Measurements from ENCODE around the gene STK4. TPM values are rescaled to one million over a fixed set of nuclear protein-coding genes. Genes with fewer than 3 reads are reported as not detected.

Gene STK4
- total RNA-seq, 1 donor: 33.7 TPM

GRCh38 chr20:45097485-45098102, 131.3 kb downstream of the STK4 start:
- Histone ChIP-seq H3K36me3 (ENCODE audit: insufficient read depth, low read length) (no peaks in the 10 kb centered on the region), H3K4me1 (ENCODE audit: insufficient read depth, low read length) (peaks cover 12% of the 10 kb centered on the region), H3K4me3 (ENCODE audit: insufficient read depth, low read length) (no peak overlapping the region), H3K4me2 (ENCODE audit: insufficient read depth, low read length) (no peak overlapping the region), H3K79me2 (ENCODE audit: insufficient read depth, low read length) (no peaks in the 10 kb centered on the region), H2AFZ (ENCODE audit: low read length) (no peak overlapping the region), H3K27ac (ENCODE audit: low read depth, low read length) (no peak overlapping the region), H3K9me3 (ENCODE audit: low read depth, low read length) (no peaks in the 10 kb centered on the region), H3K27me3 (ENCODE audit: insufficient read depth, low read length) (no peaks in the 10 kb centered on the region), H4K20me1 (ENCODE audit: insufficient read depth, low read length) (no peaks in the 10 kb centered on the region)
- TF ChIP-seq CTCF (IDR thresholded peaks at IDR 0.05; ENCODE audit: extremely low read depth, low read depth, low read length): no peak
- peak; percentile 91 for DNase-seq (ENCODE audit: insufficient read length, low spot score, missing footprints)

DNA sequence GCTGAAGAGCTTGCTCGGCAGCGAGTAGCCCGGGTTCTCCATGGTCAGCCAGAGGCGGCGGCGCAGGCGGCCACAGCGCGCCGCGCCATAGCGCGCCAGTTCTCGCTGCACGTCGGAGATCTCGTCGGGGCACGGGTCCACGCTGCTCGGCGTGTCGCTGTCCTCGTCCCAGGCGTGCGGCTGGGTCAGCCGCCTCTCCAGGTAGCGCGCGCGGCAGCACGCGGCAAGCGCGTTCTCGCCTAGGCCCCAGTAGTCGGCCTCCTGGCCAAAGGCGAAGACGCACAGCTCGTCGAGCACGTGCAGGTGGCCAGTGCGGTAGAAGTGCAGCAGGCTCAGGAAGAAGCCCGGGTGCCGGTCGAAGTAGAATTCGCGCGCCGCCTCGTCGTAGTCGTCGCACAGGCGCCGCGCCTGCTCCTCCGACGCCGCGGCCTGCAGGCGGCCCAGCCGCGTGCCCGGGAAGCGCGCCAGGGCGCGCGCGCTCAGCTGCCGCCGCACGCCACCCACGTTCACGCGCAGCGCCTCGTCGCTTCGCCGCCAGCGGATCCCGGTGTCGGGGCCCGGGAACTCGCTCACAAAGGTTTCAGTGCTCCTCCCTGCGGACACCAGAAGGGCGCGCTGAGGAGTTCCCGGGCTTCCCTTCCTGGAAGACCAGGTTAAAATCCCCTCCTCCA, 131.9 kb downstream of the STK4 start:
- Histone ChIP-seq H3K9me3 (ENCODE audit: low read depth, low read length) (no peaks in the 10 kb centered on the region), H3K4me1 (ENCODE audit: insufficient read depth, low read length) (peaks cover 12% of the 10 kb centered on the region), H2AFZ (ENCODE audit: low read length) (no peak overlapping the region), H3K27ac (ENCODE audit: low read depth, low read length) (no peak overlapping the region), H3K27me3 (ENCODE audit: insufficient read depth, low read length) (no peaks in the 10 kb centered on the region), H3K79me2 (ENCODE audit: insufficient read depth, low read length) (no peaks in the 10 kb centered on the region), H4K20me1 (ENCODE audit: insufficient read depth, low read length) (no peaks in the 10 kb centered on the region), H3K36me3 (ENCODE audit: insufficient read depth, low read length) (no peaks in the 10 kb centered on the region), H3K4me3 (ENCODE audit: insufficient read depth, low read length) (no peak overlapping the region), H3K4me2 (ENCODE audit: insufficient read depth, low read length) (no peak overlapping the region)
- peak; percentile 60 for DNase-seq (ENCODE audit: insufficient read length, low spot score, missing footprints)
- no peak for TF ChIP-seq CTCF (IDR thresholded peaks at IDR 0.05; ENCODE audit: extremely low read depth, low read depth, low read length)

GRCh38 chr20:45100563-45101245, 134.4 kb downstream of the STK4 start, which contains the start of gene KCNS1:
Gene KCNS1, minus strand, starts transcription at chr20:45101127. Its CDS starts 1,891 bp downstream, at chr20:45099236.
- Histone ChIP-seq H3K9me3 (ENCODE audit: low read depth, low read length) (no peaks in the 10 kb centered on the region), H4K20me1 (ENCODE audit: insufficient read depth, low read length) (no peaks in the 10 kb centered on the region), H3K4me1 (ENCODE audit: insufficient read depth, low read length) (peaks cover 20% of the 10 kb centered on the region), H3K36me3 (ENCODE audit: insufficient read depth, low read length) (no peaks in the 10 kb centered on the region), H3K4me2 (ENCODE audit: insufficient read depth, low read length) (peak within 1 kb of the TSS; percentile 66), H3K27ac (ENCODE audit: low read depth, low read length) (no peak within 1 kb of the TSS), H3K27me3 (ENCODE audit: insufficient read depth, low read length) (no peaks in the 10 kb centered on the region), H2AFZ (ENCODE audit: low read length) (peak within 1 kb of the TSS; percentile 74), H3K4me3 (ENCODE audit: insufficient read depth, low read length) (peak within 1 kb of the TSS; percentile 60), H3K79me2 (ENCODE audit: insufficient read depth, low read length) (no peaks in the 10 kb centered on the region)
- TF ChIP-seq CTCF (IDR thresholded peaks at IDR 0.05; ENCODE audit: extremely low read depth, low read depth, low read length): no peak
- DNase-seq (ENCODE audit: insufficient read length, low spot score, missing footprints): peak; percentile 95

GRCh38 chr20:45101333-45101850, 135.1 kb downstream of the STK4 start:
- Histone ChIP-seq H3K4me3 (ENCODE audit: insufficient read depth, low read length) (peak overlapping the region; percentile 60), H3K4me1 (ENCODE audit: insufficient read depth, low read length) (peaks cover 19% of the 10 kb centered on the region), H3K27me3 (ENCODE audit: insufficient read depth, low read length) (no peaks in the 10 kb centered on the region), H3K9me3 (ENCODE audit: low read depth, low read length) (no peaks in the 10 kb centered on the region), H3K4me2 (ENCODE audit: insufficient read depth, low read length) (peak overlapping the region; percentile 66), H3K79me2 (ENCODE audit: insufficient read depth, low read length) (no peaks in the 10 kb centered on the region), H3K27ac (ENCODE audit: low read depth, low read length) (no peak overlapping the region), H2AFZ (ENCODE audit: low read length) (peak overlapping the region; percentile 74), H3K36me3 (ENCODE audit: insufficient read depth, low read length) (no peaks in the 10 kb centered on the region), H4K20me1 (ENCODE audit: insufficient read depth, low read length) (no peaks in the 10 kb centered on the region)
- TF ChIP-seq CTCF (IDR thresholded peaks at IDR 0.05; ENCODE audit: extremely low read depth, low read depth, low read length): no peak
- peak; percentile 64 for DNase-seq (ENCODE audit: insufficient read length, low spot score, missing footprints)
